K562 (cell line): Measurements from ENCODE around the gene ING4. TPM values are rescaled to one million over a fixed set of nuclear protein-coding genes. Genes with fewer than 3 reads are reported as not detected.

Experiments used
- ATAC-seq: fragments of 200-7000 bp; cut with Tn5 transposase; 3 replicates; pipeline ENCODE4 v1.9.1; 2020; ENCODE audit warnings: moderate library complexity
- BruUV-seq: library from RNA; stranded (reverse); fragments of 400-500 nt; replicated peaks from 2 replicates; lab custom pipeline; 2021; lab: Mats Ljungman, UMichigan
- CTCF ChIA-PET: fragments of 300-600 bp; formaldehyde crosslinking; extraction: SDS; loops from one replicate; lab custom pipeline; 2021; ENCODE audit warnings: low intra/inter-chr PET ratio; lab: Yijun Ruan, JAX
- POLR2A ChIA-PET: fragments of 300-600, 350-650 bp; sonication (Branson Sonifier 250); formaldehyde crosslinking; extraction: SDS; loops from one replicate; lab custom pipeline; 2021; ENCODE audit warnings: antibody characterized with exemption, inconsistent platforms; lab: Yijun Ruan, JAX
- DNase-seq, 4 experiments: peaks; one replicate each; pipeline versions ENCODE4 v3.0.0 to v3.0.0-alpha.2; 2011 to 2018; ENCODE audit warnings: low spot score in 3 of 4, mixed read lengths in 3 of 4; ENCODE audit errors: extremely low read depth in 1 of 4
- FAIRE-seq: peaks from 2 replicates; lab custom pipeline; 2011; peaks lifted over from hg19 to GRCh38; lab: Jason Lieb, UNC
- H2AFZ ChIP-seq: 2 replicates; pipeline ENCODE4 v1.6.0; 2011; ENCODE audit warnings: low read depth, low read length, control low read depth, inconsistent platforms
- H3K27ac ChIP-seq: fragments of 200-600 bp; 3 replicates; pipeline ENCODE4 v1.8.0; 2011; ENCODE audit warnings: low read depth, mild to moderate bottlenecking, control low read depth, inconsistent platforms, low read length, moderate library complexity, mixed read lengths; ENCODE audit errors: extremely low read depth
- H3K27me3 ChIP-seq, 2 experiments: fragments of 300-600 bp in 1 of 2; 2 replicates in 1 of 2; 3 replicates in 1 of 2; pipeline versions ENCODE4 v1.6.0 to v1.8.0; 2011; ENCODE audit warnings: inconsistent platforms in 2 of 2, low read length in 2 of 2, mild to moderate bottlenecking in 1 of 2, mixed read lengths in 1 of 2, moderate library complexity in 1 of 2; ENCODE audit not compliant: control insufficient read depth in 2 of 2, insufficient read depth in 2 of 2
- H3K36me3 ChIP-seq: fragments of 300-600 bp; 3 replicates; pipeline ENCODE4 v1.8.0; 2011; ENCODE audit warnings: mild to moderate bottlenecking, low read length, inconsistent platforms; ENCODE audit not compliant: control insufficient read depth, insufficient read depth
- H3K4me1 ChIP-seq, 2 experiments: fragments of 200-600 bp in 1 of 2; replicated peaks in 1 of 2; 2 replicates in 1 of 2; 3 replicates in 1 of 2; pipeline versions ENCODE4 v1.5.1 to v1.8.0; 2011; ENCODE audit warnings: inconsistent platforms in 2 of 2, low read length in 2 of 2, mild to moderate bottlenecking in 1 of 2, mixed read lengths in 1 of 2, moderate library complexity in 1 of 2; ENCODE audit not compliant: control insufficient read depth in 2 of 2, insufficient read depth in 2 of 2
- H3K4me2 ChIP-seq: 2 replicates; pipeline ENCODE4 v1.6.1; 2011; ENCODE audit warnings: low read length, control low read depth, inconsistent platforms, mixed read lengths; ENCODE audit not compliant: insufficient read depth
- H3K4me3 ChIP-seq: fragments of 200-600 bp; sonication (generic), shearing (Covaris generic); 2 replicates; pipeline ENCODE4 v1.5.1; 2016; ENCODE audit warnings: control low read depth, inconsistent platforms
- H3K79me2 ChIP-seq: fragments of 200-600 bp; 3 replicates; pipeline ENCODE4 v1.8.0; 2011; ENCODE audit warnings: low read length, inconsistent platforms; ENCODE audit not compliant: control insufficient read depth, insufficient read depth
- H3K9ac ChIP-seq, 2 experiments: 2 replicates each; pipeline versions ENCODE4 v1.6.0 to v1.6.1; 2011; ENCODE audit warnings: low read depth in 2 of 2, low read length in 2 of 2, control low read depth in 1 of 2, inconsistent platforms in 1 of 2, mild to moderate bottlenecking in 1 of 2, mixed read lengths in 1 of 2; ENCODE audit not compliant: insufficient read depth in 1 of 2
- H3K9me1 ChIP-seq: one replicate; pipeline ENCODE4 v1.6.0; 2011; ENCODE audit warnings: inconsistent platforms, mild to moderate bottlenecking, low read length, moderate library complexity; ENCODE audit not compliant: control insufficient read depth, insufficient read depth
- H3K9me3 ChIP-seq: replicated peaks from 2 replicates; pipeline ENCODE4 v1.5.1; 2011; ENCODE audit warnings: low read depth, low read length, inconsistent platforms; ENCODE audit not compliant: control insufficient read depth, insufficient read depth
- H4K20me1 ChIP-seq: replicated peaks from 2 replicates; pipeline ENCODE4 v1.6.1; 2011; ENCODE audit warnings: low read length, inconsistent platforms, mixed read lengths; ENCODE audit not compliant: control insufficient read depth, insufficient read depth
- BHLHE40 ChIP-seq: IDR thresholded peaks from 2 replicates; pipeline ENCODE4 v1.6.1; 2011; ENCODE audit warnings: low read length, improper control_type of control experiment
- L3MBTL2 ChIP-seq: fragments of 450-650 bp; IDR thresholded peaks from 2 replicates; pipeline ENCODE4 v1.6.1; 2016; ENCODE audit warnings: mild to moderate bottlenecking, moderate library complexity
- LCOR ChIP-seq: sonication (generic); formaldehyde crosslinking; IDR thresholded peaks from 2 replicates; pipeline ENCODE4 v1.8.0; 2022; ENCODE audit warnings: mild to moderate bottlenecking, missing genetic modification reagents
- NFE2 ChIP-seq: IDR thresholded peaks from 2 replicates; pipeline ENCODE4 v1.6.1; 2014; ENCODE audit warnings: antibody characterized with exemption, low read depth
- RAD51 ChIP-seq: fragments of 450-650 bp; IDR thresholded peaks from 2 replicates; pipeline ENCODE4 v1.7.1; 2016; ENCODE audit warnings: low read depth, mild to moderate bottlenecking, borderline replicate concordance
- SIN3B ChIP-seq: fragments of 450-650 bp; IDR thresholded peaks from 2 replicates; pipeline ENCODE4 v1.6.1; 2017; ENCODE audit warnings: low read depth, mild to moderate bottlenecking, moderate library complexity
- USF1 ChIP-seq: sonication (generic); formaldehyde crosslinking; IDR thresholded peaks from 2 replicates; pipeline ENCODE4 v1.9.0; 2022; ENCODE audit warnings: mild to moderate bottlenecking, missing genetic modification reagents
- ZNF24 ChIP-seq: fragments of 450-650 bp; IDR thresholded peaks from 2 replicates; pipeline ENCODE4 v1.6.1; 2016
- ZNF583 ChIP-seq: fragments of 250-450 bp; sonication (Bioruptor Pico); IDR thresholded peaks from 2 replicates; pipeline ENCODE4 v1.4.0; 2020
- ZNF778 ChIP-seq: fragments of 450-650 bp; formaldehyde crosslinking; IDR thresholded peaks from 2 replicates; pipeline ENCODE4 v1.4.0; 2020; ENCODE audit warnings: mild to moderate bottlenecking, moderate library complexity
- WGBS: fragments of 100-300 bp; shearing (Covaris generic); methylation state at CpG from one replicate; pipeline ENCODE4 v1.1.6; 2016; ENCODE audit warnings: low coverage, mixed read lengths; ENCODE audit not compliant: insufficient coverage; ENCODE audit errors: missing lambda C conversion rate; 5-methylcytosine and 5-hydroxymethylcytosine counted together
- in situ Hi-C: fragments of 300-500 bp; cut with MboI; formaldehyde crosslinking; loops from 4 replicates; pipeline ENCODE4 v1.15.0; 2018; ENCODE audit warnings: inconsistent platforms, mixed read lengths
- intact Hi-C: fragments of 100-400 bp; cut with micrococcal nuclease; formaldehyde crosslinking; loops from 2 replicates; pipeline ENCODE4 v1.14.2; 2022
- polyA plus RNA-seq, 8 experiments: library from polyadenylated mRNA; depleted of rRNA in 4 of 8; stranded (reverse) in 5 of 8; unstranded in 3 of 8; fragments of >200 nt; fragmentation: Nextera tagmentation in 2 of 8; fragmentation: Illumina TruSeq in 1 of 8; extraction: Ambion mirVana in 2 of 8; extraction: Trizol in 1 of 8; gene quantifications; 2 replicates each; pipeline versions ENCODE4 v1.2.1 to v1.2.3, GENCODE V29; 2011 to 2014; ENCODE audit warnings: inconsistent platforms in 1 of 8, missing spikeins in 1 of 8
- total RNA-seq, 7 experiments: library from RNA; depleted of rRNA in 6 of 7; stranded (reverse); fragments of >200 nt in 6 of 7; fragmentation: Illumina TruSeq in 2 of 7; extraction: Trizol in 2 of 7; gene quantifications; 2 replicates each; pipeline versions ENCODE4 v1.2.1 to v1.2.3, GENCODE V29; 2011 to 2021; ENCODE audit warnings: low replicate concordance in 1 of 7
- TF ChIP-seq, protein P1 (sequence below): sonication (generic); formaldehyde crosslinking; IDR thresholded peaks from 2 replicates; pipeline ENCODE4 v1.8.0; 2022; ENCODE audit warnings: missing genetic modification reagents, mild to moderate bottlenecking, moderate library complexity, borderline replicate concordance
- TF ChIP-seq, protein P2 (sequence below): sonication (generic); formaldehyde crosslinking; IDR thresholded peaks from 2 replicates; pipeline ENCODE4 v1.8.0; 2023; ENCODE audit warnings: missing genetic modification reagents, mild to moderate bottlenecking, borderline replicate concordance
- TF ChIP-seq, protein P3 (sequence below): sonication (generic); formaldehyde crosslinking; IDR thresholded peaks from 2 replicates; pipeline ENCODE4 v1.5.0; 2020; ENCODE audit warnings: missing genetic modification reagents

ING4 gene
- total and polyA plus RNA-seq, 9 of the 15 experiments (the other 6 are each of a cell fraction or from before 2014, with no cell fraction given) = 6.6 to 30.2 (median 15.7) TPM

GRCh38 chr12:6612247-6612646 lies 50.7 kb downstream of the ING4 start:
- 13% methylated on average over 6 of the region's 6 CpGs for WGBS
- no peaks in the 10 kb centered on the region for H3K9me3 ChIP-seq
- H3K79me2 ChIP-seq = no peaks in the 10 kb centered on the region; the same call in 2 of the 3 replicates
- intact Hi-C loops = loop anchor here (10.0 kb wide), 1 partner anchor 213 kb away; the partner anchor contains the start of genes GPR162 and P3H3
- H4K20me1 ChIP-seq = no peaks in the 10 kb centered on the region
- H3K9ac ChIP-seq = peak overlapping the region; percentile 71 to 83; a peak in 3 of 4 replicates
- ChIA-PET POLR2A (interaction anchor here (0.6 to 1.7 kb wide), 4 partner anchors 8 to 259 kb away, joined by 3 to 4 read pairs (median 3); no protein-coding TSS in a partner anchor), CTCF (no interaction called here)
- DNase-seq (peak in 1 of 4 experiments; percentile 59), ATAC-seq (no peak), FAIRE-seq (peak; percentile 60)
- H2AFZ ChIP-seq = peak overlapping the region; percentile 60
- no peaks in the 10 kb centered on the region for H3K36me3 ChIP-seq
- H3K4me1 ChIP-seq = peaks cover 36 to 54% of the 10 kb centered on the region in 2 experiments
- in situ Hi-C loops = no loop called here
- peak overlapping the region; percentile 100 for H3K27ac ChIP-seq
- H3K4me3 ChIP-seq = peak overlapping the region; percentile 32; the same call in 1 of the 2 replicates
- no TSS peak for BruUV-seq
- no peaks in the 10 kb centered on the region for H3K27me3 ChIP-seq
- H3K9me1 ChIP-seq = no peaks in the 10 kb centered on the region
- H3K4me2 ChIP-seq = peak overlapping the region; percentile 80
- TF ChIP-seq USF1 = peak; percentile 82
- TF ChIP-seq, protein P1, sequence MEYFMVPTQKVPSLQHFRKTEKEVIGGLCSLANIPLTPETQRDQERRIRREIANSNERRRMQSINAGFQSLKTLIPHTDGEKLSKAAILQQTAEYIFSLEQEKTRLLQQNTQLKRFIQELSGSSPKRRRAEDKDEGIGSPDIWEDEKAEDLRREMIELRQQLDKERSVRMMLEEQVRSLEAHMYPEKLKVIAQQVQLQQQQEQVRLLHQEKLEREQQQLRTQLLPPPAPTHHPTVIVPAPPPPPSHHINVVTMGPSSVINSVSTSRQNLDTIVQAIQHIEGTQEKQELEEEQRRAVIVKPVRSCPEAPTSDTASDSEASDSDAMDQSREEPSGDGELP (CRISPR knock-in tag) = no peak
- no peak for TF ChIP-seq ZNF778 (CRISPR knock-in tag)
- TF ChIP-seq L3MBTL2 = 0 out of 2 replicates have a peak, but pooled peaks have one; percentile 14
- TF ChIP-seq ZNF24 = no peak
- no peak for TF ChIP-seq ZNF583 (CRISPR knock-in tag)
- no peak for TF ChIP-seq SIN3B
- TF ChIP-seq LCOR = no peak
- TF ChIP-seq RAD51 = peak; percentile 64; the same call in 1 of the 2 replicates
- TF ChIP-seq, protein P2, sequence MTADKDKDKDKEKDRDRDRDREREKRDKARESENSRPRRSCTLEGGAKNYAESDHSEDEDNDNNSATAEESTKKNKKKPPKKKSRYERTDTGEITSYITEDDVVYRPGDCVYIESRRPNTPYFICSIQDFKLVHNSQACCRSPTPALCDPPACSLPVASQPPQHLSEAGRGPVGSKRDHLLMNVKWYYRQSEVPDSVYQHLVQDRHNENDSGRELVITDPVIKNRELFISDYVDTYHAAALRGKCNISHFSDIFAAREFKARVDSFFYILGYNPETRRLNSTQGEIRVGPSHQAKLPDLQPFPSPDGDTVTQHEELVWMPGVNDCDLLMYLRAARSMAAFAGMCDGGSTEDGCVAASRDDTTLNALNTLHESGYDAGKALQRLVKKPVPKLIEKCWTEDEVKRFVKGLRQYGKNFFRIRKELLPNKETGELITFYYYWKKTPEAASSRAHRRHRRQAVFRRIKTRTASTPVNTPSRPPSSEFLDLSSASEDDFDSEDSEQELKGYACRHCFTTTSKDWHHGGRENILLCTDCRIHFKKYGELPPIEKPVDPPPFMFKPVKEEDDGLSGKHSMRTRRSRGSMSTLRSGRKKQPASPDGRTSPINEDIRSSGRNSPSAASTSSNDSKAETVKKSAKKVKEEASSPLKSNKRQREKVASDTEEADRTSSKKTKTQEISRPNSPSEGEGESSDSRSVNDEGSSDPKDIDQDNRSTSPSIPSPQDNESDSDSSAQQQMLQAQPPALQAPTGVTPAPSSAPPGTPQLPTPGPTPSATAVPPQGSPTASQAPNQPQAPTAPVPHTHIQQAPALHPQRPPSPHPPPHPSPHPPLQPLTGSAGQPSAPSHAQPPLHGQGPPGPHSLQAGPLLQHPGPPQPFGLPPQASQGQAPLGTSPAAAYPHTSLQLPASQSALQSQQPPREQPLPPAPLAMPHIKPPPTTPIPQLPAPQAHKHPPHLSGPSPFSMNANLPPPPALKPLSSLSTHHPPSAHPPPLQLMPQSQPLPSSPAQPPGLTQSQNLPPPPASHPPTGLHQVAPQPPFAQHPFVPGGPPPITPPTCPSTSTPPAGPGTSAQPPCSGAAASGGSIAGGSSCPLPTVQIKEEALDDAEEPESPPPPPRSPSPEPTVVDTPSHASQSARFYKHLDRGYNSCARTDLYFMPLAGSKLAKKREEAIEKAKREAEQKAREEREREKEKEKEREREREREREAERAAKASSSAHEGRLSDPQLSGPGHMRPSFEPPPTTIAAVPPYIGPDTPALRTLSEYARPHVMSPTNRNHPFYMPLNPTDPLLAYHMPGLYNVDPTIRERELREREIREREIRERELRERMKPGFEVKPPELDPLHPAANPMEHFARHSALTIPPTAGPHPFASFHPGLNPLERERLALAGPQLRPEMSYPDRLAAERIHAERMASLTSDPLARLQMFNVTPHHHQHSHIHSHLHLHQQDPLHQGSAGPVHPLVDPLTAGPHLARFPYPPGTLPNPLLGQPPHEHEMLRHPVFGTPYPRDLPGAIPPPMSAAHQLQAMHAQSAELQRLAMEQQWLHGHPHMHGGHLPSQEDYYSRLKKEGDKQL = no peak
- peak; percentile 62 for TF ChIP-seq NFE2
- TF ChIP-seq BHLHE40 = peak; percentile 36; the same call in 1 of the 2 replicates
- TF ChIP-seq, protein P3, sequence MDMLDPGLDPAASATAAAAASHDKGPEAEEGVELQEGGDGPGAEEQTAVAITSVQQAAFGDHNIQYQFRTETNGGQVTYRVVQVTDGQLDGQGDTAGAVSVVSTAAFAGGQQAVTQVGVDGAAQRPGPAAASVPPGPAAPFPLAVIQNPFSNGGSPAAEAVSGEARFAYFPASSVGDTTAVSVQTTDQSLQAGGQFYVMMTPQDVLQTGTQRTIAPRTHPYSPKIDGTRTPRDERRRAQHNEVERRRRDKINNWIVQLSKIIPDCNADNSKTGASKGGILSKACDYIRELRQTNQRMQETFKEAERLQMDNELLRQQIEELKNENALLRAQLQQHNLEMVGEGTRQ = peak; percentile 79
